ENCODE data around the gene DYRK1A.

Gene DYRK1A

DNA sequence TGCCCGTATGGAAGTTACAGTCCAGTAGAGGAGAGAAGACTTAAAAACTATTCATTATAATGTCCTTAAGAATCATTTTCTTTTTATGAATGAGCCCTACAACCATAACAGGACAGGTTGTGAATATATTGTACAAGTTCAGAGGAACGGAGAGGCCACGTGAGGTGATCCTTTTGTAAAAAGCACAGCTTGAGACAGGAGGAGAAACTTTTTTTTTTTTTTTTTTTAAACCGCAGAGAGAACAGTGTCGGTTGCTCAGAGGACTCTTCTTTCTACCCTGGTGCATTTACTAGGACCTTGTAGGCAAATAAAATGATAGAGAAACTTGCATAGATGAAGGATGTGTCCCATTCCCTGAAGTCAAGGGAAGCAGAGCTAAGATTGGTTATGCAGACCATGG, 32.1 kb downstream of the DYRK1A start:
- H3K9me3 ChIP-seq (ENCODE audit: severe bottlenecking): peaks cover 2% of the 10 kb centered on the region
- DNase-seq: no peak
- no peak overlapping the region for H3K27ac ChIP-seq
- H3K36me3 ChIP-seq: peaks cover 1% of the 10 kb centered on the region; the same call in 1 of the 2 replicates
- TF ChIP-seq CTCF (IDR thresholded peaks at IDR 0.05; ENCODE audit: low read depth, low read length): no peak
- no peaks in the 10 kb centered on the region for H3K27me3 ChIP-seq (ENCODE audit: insufficient read depth, low read depth, severe bottlenecking)
- no peak overlapping the region for H3K4me3 ChIP-seq (ENCODE audit: low read depth, low read length)

DNA sequence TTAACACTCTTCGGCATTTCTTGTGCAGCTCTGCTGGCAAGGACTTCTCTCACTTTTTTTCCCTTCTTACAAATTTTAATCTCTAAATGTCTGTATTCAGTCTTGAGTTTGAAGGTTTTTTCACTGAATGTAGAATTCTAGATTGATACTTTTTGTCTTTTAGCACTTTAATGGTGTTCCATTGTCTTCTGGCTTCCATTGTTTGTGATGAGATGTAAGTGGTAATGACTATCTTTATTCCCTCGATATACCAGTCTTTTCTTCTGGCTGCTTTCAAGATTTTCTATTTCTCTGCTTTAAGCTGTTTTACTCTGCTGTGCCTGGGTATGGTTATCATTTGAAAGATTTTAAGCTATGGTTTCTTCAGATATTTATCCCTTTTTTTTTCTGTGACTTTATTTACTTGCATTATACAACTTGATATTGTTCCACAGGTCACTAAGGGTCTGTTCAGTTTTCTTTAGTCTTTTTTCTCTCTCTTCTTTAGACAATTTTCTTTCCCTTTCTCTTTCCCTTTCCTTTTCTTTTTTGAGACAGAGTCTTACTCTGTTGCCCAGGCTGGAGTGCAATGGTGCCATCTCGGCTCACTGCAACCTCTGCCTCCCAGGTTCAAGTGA, 35.8 kb downstream of the DYRK1A start:
- H3K9me3 ChIP-seq (ENCODE audit: severe bottlenecking): peaks cover 2% of the 10 kb centered on the region
- no peak overlapping the region for H3K4me3 ChIP-seq (ENCODE audit: low read depth, low read length)
- no peaks in the 10 kb centered on the region for H3K27me3 ChIP-seq (ENCODE audit: insufficient read depth, low read depth, severe bottlenecking)
- peaks cover 5% of the 10 kb centered on the region; the same call in 1 of the 2 replicates for H3K36me3 ChIP-seq
- no peak overlapping the region for H3K27ac ChIP-seq
- TF ChIP-seq CTCF (IDR thresholded peaks at IDR 0.05; ENCODE audit: low read depth, low read length): no peak
- no peak for DNase-seq

- peaks cover 5% of the 10 kb centered on the region for H3K36me3 ChIP-seq
- TF ChIP-seq CTCF (IDR thresholded peaks at IDR 0.05; ENCODE audit: low read depth, low read length): no peak
- no peak overlapping the region for H3K4me3 ChIP-seq (ENCODE audit: low read depth, low read length)
- H3K9me3 ChIP-seq (ENCODE audit: severe bottlenecking): peaks cover 2% of the 10 kb centered on the region
- no peaks in the 10 kb centered on the region for H3K27me3 ChIP-seq (ENCODE audit: insufficient read depth, low read depth, severe bottlenecking)
- H3K27ac ChIP-seq: no peak overlapping the region
- DNase-seq: no peak
Observed at GRCh38 chr21:37405629-37406028, 39.1 kb downstream of the DYRK1A start.

- TF ChIP-seq CTCF (IDR thresholded peaks at IDR 0.05; ENCODE audit: low read depth, low read length): no peak
- Histone ChIP-seq H3K27me3 (ENCODE audit: insufficient read depth, low read depth, severe bottlenecking) (no peaks in the 10 kb centered on the region), H3K9me3 (ENCODE audit: severe bottlenecking) (no peaks in the 10 kb centered on the region), H3K36me3 (peaks cover 5% of the 10 kb centered on the region), H3K4me3 (ENCODE audit: low read depth, low read length) (no peak overlapping the region), H3K27ac (no peak overlapping the region)
- DNase-seq: no peak
Observed at GRCh38 chr21:37407719-37408420, 41.3 kb downstream of the DYRK1A start.

DNA sequence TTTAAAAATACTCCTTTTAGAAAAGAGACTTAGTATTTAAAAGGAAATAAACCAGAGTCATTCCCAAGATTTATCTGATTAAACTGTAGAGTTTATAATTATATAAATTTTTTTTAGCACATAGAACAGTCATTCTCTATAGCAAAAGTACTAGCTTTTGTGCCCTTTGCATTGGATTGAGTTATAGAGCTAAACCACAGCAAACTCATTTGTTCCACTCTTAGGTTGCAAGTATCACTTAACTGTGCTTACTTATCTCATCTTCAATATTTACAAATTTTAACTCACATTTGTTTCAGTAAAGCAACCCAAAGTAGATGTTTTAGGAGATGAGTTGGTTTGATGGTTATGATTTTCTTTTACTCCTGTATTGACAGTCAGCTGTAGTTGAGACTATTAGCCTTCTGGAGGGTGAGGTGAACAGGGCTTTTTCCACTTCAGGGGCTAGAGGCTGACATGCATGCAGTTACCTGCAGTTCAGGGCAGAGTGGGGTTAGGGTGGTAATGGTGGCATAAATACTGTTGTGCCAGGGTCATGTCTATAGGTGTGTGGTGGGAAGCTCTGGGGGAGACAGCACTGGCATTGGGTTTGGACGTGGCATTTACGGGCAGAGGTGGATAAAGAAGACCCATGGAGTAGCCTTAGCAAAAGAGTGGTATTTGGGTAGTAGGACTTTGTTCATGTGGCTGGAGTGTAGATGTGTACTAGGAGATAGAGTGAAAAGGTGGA, 42.1 kb downstream of the DYRK1A start:
- Histone ChIP-seq H3K36me3 (peaks cover 5% of the 10 kb centered on the region), H3K4me3 (ENCODE audit: low read depth, low read length) (no peak overlapping the region), H3K9me3 (ENCODE audit: severe bottlenecking) (no peaks in the 10 kb centered on the region), H3K27me3 (ENCODE audit: insufficient read depth, low read depth, severe bottlenecking) (no peaks in the 10 kb centered on the region), H3K27ac (no peak overlapping the region)
- TF ChIP-seq CTCF (IDR thresholded peaks at IDR 0.05; ENCODE audit: low read depth, low read length): no peak
- DNase-seq: no peak
